ENCODE data around the gene GSC2. TPM values are rescaled to one million over a fixed set of nuclear protein-coding genes. Genes with fewer than 3 reads are reported as not detected.

GSC2 gene
- total RNA-seq, 3 donors from 2014 or later (not counting 1 experiment from before 2014, with no cell fraction given) = not detected

GRCh38 chr22:19148417-19149046 is 1.6 kb downstream of the GSC2 start:
- 42% methylated on average over 33 of the region's 33 CpGs for WGBS (ENCODE audit: insufficient coverage)
- H3K27ac ChIP-seq (ENCODE audit: low read length) = no peak overlapping the region
- H3K27me3 Mint-ChIP-seq (ENCODE audit: low read depth in 2 of 2) = peaks cover 32 to 34% of the 10 kb centered on the region in 2 donors
- intact Hi-C loops (cut with micrococcal nuclease) = no loop called here
- H3K4me3 ChIP-seq (ENCODE audit: low read length) = no peak overlapping the region
- no peaks in the 10 kb centered on the region for H3K9me3 Mint-ChIP-seq
- no peak for ATAC-seq
- H3K36me3 ChIP-seq (ENCODE audit: control insufficient read depth, insufficient read depth, low read length) = no peaks in the 10 kb centered on the region
- H3K27ac Mint-ChIP-seq = no peak overlapping the region
- H3K36me3 Mint-ChIP-seq = no peaks in the 10 kb centered on the region
- no peak for DNase-seq
- no peaks in the 10 kb centered on the region for H3K9me3 ChIP-seq (ENCODE audit: control insufficient read depth, insufficient read depth, low read length)
- H3K4me1 ChIP-seq (ENCODE audit: control insufficient read depth, insufficient read depth, low read length) = peaks cover 13% of the 10 kb centered on the region
- peaks cover 13% of the 10 kb centered on the region for H3K27me3 ChIP-seq (ENCODE audit: control insufficient read depth, insufficient read depth, low read length)
- no peak for TF ChIP-seq CTCF (IDR thresholded peaks at IDR 0.05)
- no peak overlapping the region for H3K4me3 Mint-ChIP-seq
- peaks cover 14 to 20% of the 10 kb centered on the region in 2 donors for H3K4me1 Mint-ChIP-seq

- peaks cover 17 to 23% of the 10 kb centered on the region in 2 donors for H3K4me1 Mint-ChIP-seq
- no peak for TF ChIP-seq CTCF (IDR thresholded peaks at IDR 0.05)
- H3K4me3 Mint-ChIP-seq = no peak overlapping the region
- Histone ChIP-seq H3K27ac (ENCODE audit: low read length) (no peak overlapping the region), H3K27me3 (ENCODE audit: control insufficient read depth, insufficient read depth, low read length) (peaks cover 13% of the 10 kb centered on the region), H3K9me3 (ENCODE audit: control insufficient read depth, insufficient read depth, low read length) (no peaks in the 10 kb centered on the region), H3K4me3 (ENCODE audit: low read length) (no peak overlapping the region), H3K4me1 (ENCODE audit: control insufficient read depth, insufficient read depth, low read length) (peaks cover 18% of the 10 kb centered on the region), H3K36me3 (ENCODE audit: control insufficient read depth, insufficient read depth, low read length) (peaks cover 1% of the 10 kb centered on the region)
- WGBS (ENCODE audit: insufficient coverage) = 57% methylated on average over 9 of the region's 9 CpGs
- intact Hi-C loops (cut with micrococcal nuclease) = no loop called here
- ATAC-seq = no peak
- peaks cover 26 to 28% of the 10 kb centered on the region in 2 donors for H3K27me3 Mint-ChIP-seq (ENCODE audit: low read depth in 2 of 2)
- no peaks in the 10 kb centered on the region for H3K9me3 Mint-ChIP-seq
- H3K36me3 Mint-ChIP-seq = no peaks in the 10 kb centered on the region
- no peak overlapping the region for H3K27ac Mint-ChIP-seq
- no peak for DNase-seq
Observed at GRCh38 chr22:19147195-19147780, 2.8 kb downstream of the GSC2 start.

GRCh38 chr22:19146215-19146968 is 3.7 kb downstream of the GSC2 start:
- Histone ChIP-seq H3K4me1 (ENCODE audit: control insufficient read depth, insufficient read depth, low read length) (peaks cover 18% of the 10 kb centered on the region), H3K27me3 (ENCODE audit: control insufficient read depth, insufficient read depth, low read length) (peaks cover 9% of the 10 kb centered on the region), H3K9me3 (ENCODE audit: control insufficient read depth, insufficient read depth, low read length) (no peaks in the 10 kb centered on the region), H3K36me3 (ENCODE audit: control insufficient read depth, insufficient read depth, low read length) (peaks cover 10% of the 10 kb centered on the region), H3K27ac (ENCODE audit: low read length) (no peak overlapping the region), H3K4me3 (ENCODE audit: low read length) (no peak overlapping the region)
- intact Hi-C loops (cut with micrococcal nuclease) = no loop called here
- no peak for TF ChIP-seq CTCF (IDR thresholded peaks at IDR 0.05)
- Mint-ChIP-seq H3K27ac (no peak overlapping the region), H3K9me3 (no peaks in the 10 kb centered on the region), H3K4me3 (no peak overlapping the region), H3K36me3 (no peaks in the 10 kb centered on the region), H3K4me1 (peaks cover 17 to 23% of the 10 kb centered on the region in 2 donors), H3K27me3 (ENCODE audit: low read depth in 2 of 2) (peaks cover 17 to 20% of the 10 kb centered on the region in 2 donors)
- ATAC-seq = no peak
- 92% methylated on average over 11 of the region's 11 CpGs for WGBS (ENCODE audit: insufficient coverage)
- DNase-seq = no peak

Data from natural killer cell (primary cell).